WTC11 (cell line): ENCODE results near the gene RHOT1. TPM values are rescaled to one million over a fixed set of nuclear protein-coding genes. Genes with fewer than 3 reads are reported as not detected.

Experiments used
- ATAC-seq: fragments of 200-7000 bp; cut with Tn5 transposase; 2 replicates; pipeline ENCODE4 v1.10.0; 2021; ENCODE audit warnings: mild to moderate bottlenecking, moderate library complexity
- CTCF ChIA-PET: fragments of 300-600 bp; sonication (Branson Sonifier 250); formaldehyde crosslinking; loops from one replicate; lab custom pipeline; 2021; ENCODE audit warnings: antibody characterized with exemption; lab: Charles Lee
- POLR2A ChIA-PET: fragments of 350-600 bp; sonication (Branson Sonifier 250); formaldehyde crosslinking; loops from one replicate; lab custom pipeline; 2021; ENCODE audit warnings: antibody characterized with exemption; lab: Charles Lee
- DNase-seq: peaks from one replicate; pipeline ENCODE4 v3.0.0; 2021; ENCODE audit warnings: low spot score
- H3K27ac Mint-ChIP-seq: 2 replicates; pipeline ENCODE4 v1.8.0; 2021; ENCODE audit warnings: mixed read lengths
- H3K27me3 Mint-ChIP-seq: 2 replicates; pipeline ENCODE4 v1.8.0; 2021; ENCODE audit warnings: low read depth, mild to moderate bottlenecking, moderate library complexity, mixed read lengths
- H3K36me3 Mint-ChIP-seq: 2 replicates; pipeline ENCODE4 v1.8.0; 2021; ENCODE audit warnings: mixed read lengths
- H3K4me1 Mint-ChIP-seq: 2 replicates; pipeline ENCODE4 v1.8.0; 2022; ENCODE audit warnings: mixed read lengths
- H3K4me3 Mint-ChIP-seq: 2 replicates; pipeline ENCODE4 v1.8.0; 2021; ENCODE audit warnings: mild to moderate bottlenecking, moderate library complexity, mixed read lengths
- H3K9me3 Mint-ChIP-seq: 2 replicates; pipeline ENCODE4 v1.8.0; 2021; ENCODE audit warnings: mixed read lengths
- CBFB ChIP-seq: sonication (generic); formaldehyde crosslinking; IDR thresholded peaks from 2 replicates; pipeline ENCODE4 v1.8.1; 2022; ENCODE audit warnings: mild to moderate bottlenecking, low read depth, missing genetic modification reagents
- ELF4 ChIP-seq: sonication (generic); formaldehyde crosslinking; IDR thresholded peaks from 2 replicates; pipeline ENCODE4 v1.8.1; 2022; ENCODE audit warnings: low read depth, mild to moderate bottlenecking, moderate library complexity, missing genetic modification reagents
- ETV6 ChIP-seq: sonication (generic); formaldehyde crosslinking; IDR thresholded peaks from 2 replicates; pipeline ENCODE4 v1.8.1; 2022; ENCODE audit warnings: mild to moderate bottlenecking, missing genetic modification reagents
- NFATC4 ChIP-seq: fragments of 250-450 bp; sonication (Bioruptor Pico); IDR thresholded peaks from 2 replicates; pipeline ENCODE4 v1.9.0; 2021; ENCODE audit warnings: mild to moderate bottlenecking
- NR3C1 ChIP-seq: sonication (generic); formaldehyde crosslinking; conservative IDR thresholded peaks from 2 replicates; pipeline ENCODE4 v1.8.1; 2023; ENCODE audit warnings: low read depth, mild to moderate bottlenecking, missing genetic modification reagents
- SMAD3 ChIP-seq: sonication (generic); formaldehyde crosslinking; IDR thresholded peaks from 2 replicates; pipeline ENCODE4 v1.8.0; 2022; ENCODE audit warnings: missing genetic modification reagents, mild to moderate bottlenecking, borderline replicate concordance
- TEAD1 ChIP-seq: sonication (generic); formaldehyde crosslinking; IDR thresholded peaks from 2 replicates; pipeline ENCODE4 v1.8.0; 2022; ENCODE audit warnings: mild to moderate bottlenecking, missing genetic modification reagents
- TEAD4 ChIP-seq: sonication (generic); formaldehyde crosslinking; IDR thresholded peaks from 2 replicates; pipeline ENCODE4 v1.8.0; 2022; ENCODE audit warnings: mild to moderate bottlenecking, missing genetic modification reagents
- ZNF263 ChIP-seq: sonication (generic); formaldehyde crosslinking; IDR thresholded peaks from 2 replicates; pipeline ENCODE4 v1.8.1; 2022; ENCODE audit warnings: low read depth, mild to moderate bottlenecking, moderate library complexity, missing genetic modification reagents
- total RNA-seq: library from RNA; stranded (reverse); gene quantifications from 3 replicates; pipeline ENCODE4 v1.2.3, GENCODE V29; 2021
- TF ChIP-seq, protein P1 (sequence below): sonication (generic); formaldehyde crosslinking; IDR thresholded peaks from 2 replicates; pipeline ENCODE4 v1.8.1; 2022; ENCODE audit warnings: missing genetic modification reagents, borderline replicate concordance
- TF ChIP-seq, protein P2 (sequence below): sonication (generic); formaldehyde crosslinking; IDR thresholded peaks from 2 replicates; pipeline ENCODE4 v1.8.0; 2023; ENCODE audit warnings: mild to moderate bottlenecking, missing genetic modification reagents
- TF ChIP-seq, protein P3 (sequence below): sonication (generic); formaldehyde crosslinking; IDR thresholded peaks from 2 replicates; pipeline ENCODE4 v1.8.1; 2023; ENCODE audit warnings: mild to moderate bottlenecking, moderate library complexity, missing genetic modification reagents
- TF ChIP-seq, protein P4 (sequence below): sonication (generic); formaldehyde crosslinking; IDR thresholded peaks from 2 replicates; pipeline ENCODE4 v1.8.1; 2022; ENCODE audit warnings: low read depth, mild to moderate bottlenecking, moderate library complexity, missing genetic modification reagents, borderline replicate concordance
- TF ChIP-seq, protein P5 (sequence below): sonication (generic); formaldehyde crosslinking; IDR thresholded peaks from 2 replicates; pipeline ENCODE4 v1.8.0; 2022; ENCODE audit warnings: mild to moderate bottlenecking, missing genetic modification reagents
- TF ChIP-seq, protein P6 (sequence below): sonication (generic); formaldehyde crosslinking; IDR thresholded peaks from 2 replicates; pipeline ENCODE4 v1.8.1; 2022; ENCODE audit warnings: mild to moderate bottlenecking, missing genetic modification reagents, moderate library complexity, borderline replicate concordance
- TF ChIP-seq, protein P7 (sequence below): sonication (generic); formaldehyde crosslinking; IDR thresholded peaks from 2 replicates; pipeline ENCODE4 v1.8.0; 2022; ENCODE audit warnings: mild to moderate bottlenecking, missing genetic modification reagents
- TF ChIP-seq, protein P8 (sequence below): sonication (generic); formaldehyde crosslinking; IDR thresholded peaks from 2 replicates; pipeline ENCODE4 v1.8.1; 2023; ENCODE audit warnings: mild to moderate bottlenecking, missing genetic modification reagents, borderline replicate concordance

RHOT1 gene
- total RNA-seq, 1 experiment from 2014 or later, result 28.9 TPM

DNA sequence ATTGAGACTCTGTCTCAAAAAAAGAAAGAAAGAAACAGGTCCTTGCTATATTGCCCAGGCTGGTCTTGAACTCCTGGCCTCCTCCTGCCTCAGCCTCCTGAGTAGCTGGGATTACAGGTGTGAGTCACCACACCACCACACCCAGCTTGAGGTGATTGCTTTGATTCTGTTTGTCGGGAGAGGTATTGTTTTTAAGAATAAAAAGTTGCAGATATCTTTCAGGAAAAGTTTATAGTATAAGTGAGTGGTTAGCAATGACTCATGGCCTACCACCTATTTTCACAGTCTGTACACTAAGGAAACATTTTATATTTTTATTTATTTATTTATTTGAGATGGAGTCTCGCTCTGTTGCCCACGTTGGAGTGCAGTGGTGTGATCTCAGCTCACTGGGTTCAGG is 45.0 kb downstream of the RHOT1 start:
- Mint-ChIP-seq H3K27me3 (no peaks in the 10 kb centered on the region), H3K9me3 (peaks cover 5% of the 10 kb centered on the region; the same call in 1 of the 2 replicates), H3K4me3 (no peak overlapping the region), H3K4me1 (no peaks in the 10 kb centered on the region), H3K36me3 (peaks cover 19% of the 10 kb centered on the region), H3K27ac (no peak overlapping the region)
- CTCF ChIA-PET, result no interaction called here
- ATAC-seq, result no peak
- TF ChIP-seq, protein P1, sequence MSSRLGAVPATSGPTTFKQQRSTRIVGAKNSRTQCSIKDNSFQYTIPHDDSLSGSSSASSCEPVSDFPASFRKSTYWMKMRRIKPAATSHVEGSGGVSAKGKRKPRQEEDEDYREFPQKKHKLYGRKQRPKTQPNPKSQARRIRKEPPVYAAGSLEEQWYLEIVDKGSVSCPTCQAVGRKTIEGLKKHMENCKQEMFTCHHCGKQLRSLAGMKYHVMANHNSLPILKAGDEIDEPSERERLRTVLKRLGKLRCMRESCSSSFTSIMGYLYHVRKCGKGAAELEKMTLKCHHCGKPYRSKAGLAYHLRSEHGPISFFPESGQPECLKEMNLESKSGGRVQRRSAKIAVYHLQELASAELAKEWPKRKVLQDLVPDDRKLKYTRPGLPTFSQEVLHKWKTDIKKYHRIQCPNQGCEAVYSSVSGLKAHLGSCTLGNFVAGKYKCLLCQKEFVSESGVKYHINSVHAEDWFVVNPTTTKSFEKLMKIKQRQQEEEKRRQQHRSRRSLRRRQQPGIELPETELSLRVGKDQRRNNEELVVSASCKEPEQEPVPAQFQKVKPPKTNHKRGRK (CRISPR knock-in tag), result no peak
- TF ChIP-seq NFATC4, result no peak
- TF ChIP-seq, protein P2, sequence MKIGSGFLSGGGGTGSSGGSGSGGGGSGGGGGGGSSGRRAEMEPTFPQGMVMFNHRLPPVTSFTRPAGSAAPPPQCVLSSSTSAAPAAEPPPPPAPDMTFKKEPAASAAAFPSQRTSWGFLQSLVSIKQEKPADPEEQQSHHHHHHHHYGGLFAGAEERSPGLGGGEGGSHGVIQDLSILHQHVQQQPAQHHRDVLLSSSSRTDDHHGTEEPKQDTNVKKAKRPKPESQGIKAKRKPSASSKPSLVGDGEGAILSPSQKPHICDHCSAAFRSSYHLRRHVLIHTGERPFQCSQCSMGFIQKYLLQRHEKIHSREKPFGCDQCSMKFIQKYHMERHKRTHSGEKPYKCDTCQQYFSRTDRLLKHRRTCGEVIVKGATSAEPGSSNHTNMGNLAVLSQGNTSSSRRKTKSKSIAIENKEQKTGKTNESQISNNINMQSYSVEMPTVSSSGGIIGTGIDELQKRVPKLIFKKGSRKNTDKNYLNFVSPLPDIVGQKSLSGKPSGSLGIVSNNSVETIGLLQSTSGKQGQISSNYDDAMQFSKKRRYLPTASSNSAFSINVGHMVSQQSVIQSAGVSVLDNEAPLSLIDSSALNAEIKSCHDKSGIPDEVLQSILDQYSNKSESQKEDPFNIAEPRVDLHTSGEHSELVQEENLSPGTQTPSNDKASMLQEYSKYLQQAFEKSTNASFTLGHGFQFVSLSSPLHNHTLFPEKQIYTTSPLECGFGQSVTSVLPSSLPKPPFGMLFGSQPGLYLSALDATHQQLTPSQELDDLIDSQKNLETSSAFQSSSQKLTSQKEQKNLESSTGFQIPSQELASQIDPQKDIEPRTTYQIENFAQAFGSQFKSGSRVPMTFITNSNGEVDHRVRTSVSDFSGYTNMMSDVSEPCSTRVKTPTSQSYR, result no peak
- TF ChIP-seq, protein P3, sequence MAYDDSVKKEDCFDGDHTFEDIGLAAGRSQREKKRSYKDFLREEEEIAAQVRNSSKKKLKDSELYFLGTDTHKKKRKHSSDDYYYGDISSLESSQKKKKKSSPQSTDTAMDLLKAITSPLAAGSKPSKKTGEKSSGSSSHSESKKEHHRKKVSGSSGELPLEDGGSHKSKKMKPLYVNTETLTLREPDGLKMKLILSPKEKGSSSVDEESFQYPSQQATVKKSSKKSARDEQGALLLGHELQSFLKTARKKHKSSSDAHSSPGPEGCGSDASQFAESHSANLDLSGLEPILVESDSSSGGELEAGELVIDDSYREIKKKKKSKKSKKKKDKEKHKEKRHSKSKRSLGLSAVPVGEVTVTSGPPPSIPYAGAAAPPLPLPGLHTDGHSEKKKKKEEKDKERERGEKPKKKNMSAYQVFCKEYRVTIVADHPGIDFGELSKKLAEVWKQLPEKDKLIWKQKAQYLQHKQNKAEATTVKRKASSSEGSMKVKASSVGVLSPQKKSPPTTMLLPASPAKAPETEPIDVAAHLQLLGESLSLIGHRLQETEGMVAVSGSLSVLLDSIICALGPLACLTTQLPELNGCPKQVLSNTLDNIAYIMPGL (CRISPR knock-in tag), result no peak
- POLR2A ChIA-PET, result interaction anchor here (0.6 kb wide), 1 partner anchor 127 kb away, joined by 6 read pairs; no protein-coding TSS in a partner anchor
- no peak for DNase-seq

DNA sequence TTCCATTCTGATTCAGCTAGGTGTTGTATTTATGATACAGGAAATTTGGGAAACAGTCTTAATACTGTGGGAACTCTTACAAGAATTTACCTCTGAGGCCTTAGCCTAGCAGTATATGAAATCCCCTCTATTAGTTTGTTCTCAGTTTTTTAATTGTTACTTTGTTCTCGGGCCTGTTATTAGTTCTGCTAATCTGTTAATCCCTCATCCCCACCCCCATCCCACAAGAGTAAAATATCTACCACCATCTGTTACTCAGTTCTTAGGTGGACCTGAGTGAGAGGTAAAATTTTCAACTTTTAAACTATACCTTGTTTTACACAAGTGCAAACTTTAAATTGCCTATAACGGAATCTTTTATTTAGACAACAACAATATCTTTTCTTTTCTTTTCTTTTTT is 47.0 kb downstream of the RHOT1 start:
- Mint-ChIP-seq H3K4me3 (no peak overlapping the region), H3K36me3 (peaks cover 19% of the 10 kb centered on the region), H3K27ac (no peak overlapping the region), H3K4me1 (no peaks in the 10 kb centered on the region), H3K9me3 (peaks cover 5% of the 10 kb centered on the region; the same call in 1 of the 2 replicates), H3K27me3 (no peaks in the 10 kb centered on the region)
- ChIA-PET POLR2A (no interaction called here), CTCF (interaction anchor here (1.2 kb wide), 1 partner anchor 255 kb away, joined by 3 read pairs; the partner anchor contains the start of gene PSMD11)
- no peak for ATAC-seq
- no peak for DNase-seq
- TF ChIP-seq, protein P1 (CRISPR knock-in tag), result no peak
- TF ChIP-seq, protein P4, sequence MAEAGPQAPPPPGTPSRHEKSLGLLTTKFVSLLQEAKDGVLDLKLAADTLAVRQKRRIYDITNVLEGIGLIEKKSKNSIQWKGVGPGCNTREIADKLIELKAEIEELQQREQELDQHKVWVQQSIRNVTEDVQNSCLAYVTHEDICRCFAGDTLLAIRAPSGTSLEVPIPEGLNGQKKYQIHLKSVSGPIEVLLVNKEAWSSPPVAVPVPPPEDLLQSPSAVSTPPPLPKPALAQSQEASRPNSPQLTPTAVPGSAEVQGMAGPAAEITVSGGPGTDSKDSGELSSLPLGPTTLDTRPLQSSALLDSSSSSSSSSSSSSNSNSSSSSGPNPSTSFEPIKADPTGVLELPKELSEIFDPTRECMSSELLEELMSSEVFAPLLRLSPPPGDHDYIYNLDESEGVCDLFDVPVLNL (CRISPR knock-in tag), result no peak
- TF ChIP-seq TEAD4 (CRISPR knock-in tag) (no peak), TEAD1 (CRISPR knock-in tag) (no peak), CBFB (CRISPR knock-in tag) (no peak), ZNF263 (CRISPR knock-in tag) (no peak), ELF4 (CRISPR knock-in tag) (no peak), SMAD3 (CRISPR knock-in tag) (no peak), ETV6 (no peak), NR3C1 (no peak)
- TF ChIP-seq, protein P5, sequence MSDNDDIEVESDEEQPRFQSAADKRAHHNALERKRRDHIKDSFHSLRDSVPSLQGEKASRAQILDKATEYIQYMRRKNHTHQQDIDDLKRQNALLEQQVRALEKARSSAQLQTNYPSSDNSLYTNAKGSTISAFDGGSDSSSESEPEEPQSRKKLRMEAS (CRISPR knock-in tag), result no peak
- TF ChIP-seq, protein P6, sequence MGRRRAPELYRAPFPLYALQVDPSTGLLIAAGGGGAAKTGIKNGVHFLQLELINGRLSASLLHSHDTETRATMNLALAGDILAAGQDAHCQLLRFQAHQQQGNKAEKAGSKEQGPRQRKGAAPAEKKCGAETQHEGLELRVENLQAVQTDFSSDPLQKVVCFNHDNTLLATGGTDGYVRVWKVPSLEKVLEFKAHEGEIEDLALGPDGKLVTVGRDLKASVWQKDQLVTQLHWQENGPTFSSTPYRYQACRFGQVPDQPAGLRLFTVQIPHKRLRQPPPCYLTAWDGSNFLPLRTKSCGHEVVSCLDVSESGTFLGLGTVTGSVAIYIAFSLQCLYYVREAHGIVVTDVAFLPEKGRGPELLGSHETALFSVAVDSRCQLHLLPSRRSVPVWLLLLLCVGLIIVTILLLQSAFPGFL (CRISPR knock-in tag), result no peak
- TF ChIP-seq, protein P7, sequence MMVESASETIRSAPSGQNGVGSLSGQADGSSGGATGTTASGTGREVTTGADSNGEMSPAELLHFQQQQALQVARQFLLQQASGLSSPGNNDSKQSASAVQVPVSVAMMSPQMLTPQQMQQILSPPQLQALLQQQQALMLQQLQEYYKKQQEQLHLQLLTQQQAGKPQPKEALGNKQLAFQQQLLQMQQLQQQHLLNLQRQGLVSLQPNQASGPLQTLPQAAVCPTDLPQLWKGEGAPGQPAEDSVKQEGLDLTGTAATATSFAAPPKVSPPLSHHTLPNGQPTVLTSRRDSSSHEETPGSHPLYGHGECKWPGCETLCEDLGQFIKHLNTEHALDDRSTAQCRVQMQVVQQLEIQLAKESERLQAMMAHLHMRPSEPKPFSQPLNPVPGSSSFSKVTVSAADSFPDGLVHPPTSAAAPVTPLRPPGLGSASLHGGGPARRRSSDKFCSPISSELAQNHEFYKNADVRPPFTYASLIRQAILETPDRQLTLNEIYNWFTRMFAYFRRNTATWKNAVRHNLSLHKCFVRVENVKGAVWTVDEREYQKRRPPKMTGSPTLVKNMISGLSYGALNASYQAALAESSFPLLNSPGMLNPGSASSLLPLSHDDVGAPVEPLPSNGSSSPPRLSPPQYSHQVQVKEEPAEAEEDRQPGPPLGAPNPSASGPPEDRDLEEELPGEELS (CRISPR knock-in tag), result no peak
- TF ChIP-seq, protein P8, sequence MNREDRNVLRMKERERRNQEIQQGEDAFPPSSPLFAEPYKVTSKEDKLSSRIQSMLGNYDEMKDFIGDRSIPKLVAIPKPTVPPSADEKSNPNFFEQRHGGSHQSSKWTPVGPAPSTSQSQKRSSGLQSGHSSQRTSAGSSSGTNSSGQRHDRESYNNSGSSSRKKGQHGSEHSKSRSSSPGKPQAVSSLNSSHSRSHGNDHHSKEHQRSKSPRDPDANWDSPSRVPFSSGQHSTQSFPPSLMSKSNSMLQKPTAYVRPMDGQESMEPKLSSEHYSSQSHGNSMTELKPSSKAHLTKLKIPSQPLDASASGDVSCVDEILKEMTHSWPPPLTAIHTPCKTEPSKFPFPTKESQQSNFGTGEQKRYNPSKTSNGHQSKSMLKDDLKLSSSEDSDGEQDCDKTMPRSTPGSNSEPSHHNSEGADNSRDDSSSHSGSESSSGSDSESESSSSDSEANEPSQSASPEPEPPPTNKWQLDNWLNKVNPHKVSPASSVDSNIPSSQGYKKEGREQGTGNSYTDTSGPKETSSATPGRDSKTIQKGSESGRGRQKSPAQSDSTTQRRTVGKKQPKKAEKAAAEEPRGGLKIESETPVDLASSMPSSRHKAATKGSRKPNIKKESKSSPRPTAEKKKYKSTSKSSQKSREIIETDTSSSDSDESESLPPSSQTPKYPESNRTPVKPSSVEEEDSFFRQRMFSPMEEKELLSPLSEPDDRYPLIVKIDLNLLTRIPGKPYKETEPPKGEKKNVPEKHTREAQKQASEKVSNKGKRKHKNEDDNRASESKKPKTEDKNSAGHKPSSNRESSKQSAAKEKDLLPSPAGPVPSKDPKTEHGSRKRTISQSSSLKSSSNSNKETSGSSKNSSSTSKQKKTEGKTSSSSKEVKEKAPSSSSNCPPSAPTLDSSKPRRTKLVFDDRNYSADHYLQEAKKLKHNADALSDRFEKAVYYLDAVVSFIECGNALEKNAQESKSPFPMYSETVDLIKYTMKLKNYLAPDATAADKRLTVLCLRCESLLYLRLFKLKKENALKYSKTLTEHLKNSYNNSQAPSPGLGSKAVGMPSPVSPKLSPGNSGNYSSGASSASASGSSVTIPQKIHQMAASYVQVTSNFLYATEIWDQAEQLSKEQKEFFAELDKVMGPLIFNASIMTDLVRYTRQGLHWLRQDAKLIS (CRISPR knock-in tag), result no peak
